CD4-positive, CD25-positive, alpha-beta regulatory T cell (primary cell): ENCODE measurements around the gene HK3. TPM values are rescaled to one million over a fixed set of nuclear protein-coding genes. Genes with fewer than 3 reads are reported as not detected.

Source experiments
- ATAC-seq, 2 donors: fragments of 150-1000 bp; cut with Tn5 transposase; one replicate each; pipeline ENCODE4 v1.10.0; 2021; ENCODE audit warnings: low read depth in 2 of 2, moderate number of reproducible peaks in 2 of 2, moderate library complexity in 1 of 2
- DNase-seq, 3 donors: peaks; one replicate each; pipeline versions ENCODE4 v3.0.0 to v3.0.0-alpha.2; 2012 to 2022; ENCODE audit warnings: mixed read lengths in 1 of 3
- H3K27ac ChIP-seq: one replicate; pipeline ENCODE4 v1.7.0; 2013; ENCODE audit warnings: mild to moderate bottlenecking, low read length; ENCODE audit not compliant: insufficient read depth, poor library complexity, severe bottlenecking
- H3K27me3 ChIP-seq: one replicate; pipeline ENCODE4 v1.7.0; 2013; ENCODE audit warnings: low read length; ENCODE audit not compliant: control insufficient read depth, insufficient read depth
- H3K36me3 ChIP-seq: one replicate; pipeline ENCODE4 v1.7.0; 2013; ENCODE audit warnings: mild to moderate bottlenecking, low read length, moderate library complexity; ENCODE audit not compliant: control insufficient read depth, insufficient read depth
- H3K4me1 ChIP-seq: 2 replicates; pipeline ENCODE4 v1.7.0; 2013; ENCODE audit warnings: mild to moderate bottlenecking, low read length; ENCODE audit not compliant: insufficient read depth, control insufficient read depth, poor library complexity, severe bottlenecking
- H3K4me3 ChIP-seq: one replicate; pipeline ENCODE4 v1.7.0; 2013; ENCODE audit warnings: low read depth, mild to moderate bottlenecking, low read length, moderate library complexity
- H3K9me3 ChIP-seq, 2 experiments: 1 replicate in 1 of 2; 2 replicates in 1 of 2; pipeline ENCODE4 v1.7.0; 2013; ENCODE audit warnings: low read length in 2 of 2, mild to moderate bottlenecking in 1 of 2, moderate library complexity in 1 of 2; ENCODE audit not compliant: control insufficient read depth in 2 of 2
- H3K27ac Mint-ChIP-seq, 3 donors: one replicate each; pipeline ENCODE4 v1.8.0; 2020 to 2022; ENCODE audit warnings: mild to moderate bottlenecking in 3 of 3, mixed read lengths in 3 of 3, moderate library complexity in 2 of 3
- H3K27me3 Mint-ChIP-seq: one replicate; pipeline ENCODE4 v1.8.0; 2022; ENCODE audit warnings: mild to moderate bottlenecking, mixed read lengths
- H3K36me3 Mint-ChIP-seq: one replicate; pipeline ENCODE4 v1.8.0; 2020; ENCODE audit warnings: mixed read lengths
- H3K4me1 Mint-ChIP-seq, 4 donors: one replicate each; pipeline ENCODE4 v1.8.0; 2020 to 2022; ENCODE audit warnings: mixed read lengths in 4 of 4, mild to moderate bottlenecking in 1 of 4
- H3K4me3 Mint-ChIP-seq, 4 donors: one replicate each; pipeline ENCODE4 v1.8.0; 2020 to 2022; ENCODE audit warnings: mild to moderate bottlenecking in 4 of 4, mixed read lengths in 4 of 4, moderate library complexity in 3 of 4
- H3K9me3 Mint-ChIP-seq, 7 donors: one replicate each; pipeline ENCODE4 v1.8.0; 2020 to 2022; ENCODE audit warnings: mixed read lengths in 7 of 7, mild to moderate bottlenecking in 3 of 7, moderate library complexity in 2 of 7
- polyA plus RNA-seq, 4 donors: library from polyadenylated mRNA; unstranded; fragments of 300-500 nt; fragmentation: Illumina TruSeq; gene quantifications; one replicate each; pipeline ENCODE4 v1.2.3, GENCODE V29; 2021
- total RNA-seq: library from RNA; stranded (reverse); gene quantifications from one replicate; pipeline ENCODE4 v1.2.3, GENCODE V29; 2022

HK3 gene
- total and polyA plus RNA-seq, 5 donors from 2014 or later: 0.09 to 0.33 (median 0.23) TPM; not detected in 1

DNA sequence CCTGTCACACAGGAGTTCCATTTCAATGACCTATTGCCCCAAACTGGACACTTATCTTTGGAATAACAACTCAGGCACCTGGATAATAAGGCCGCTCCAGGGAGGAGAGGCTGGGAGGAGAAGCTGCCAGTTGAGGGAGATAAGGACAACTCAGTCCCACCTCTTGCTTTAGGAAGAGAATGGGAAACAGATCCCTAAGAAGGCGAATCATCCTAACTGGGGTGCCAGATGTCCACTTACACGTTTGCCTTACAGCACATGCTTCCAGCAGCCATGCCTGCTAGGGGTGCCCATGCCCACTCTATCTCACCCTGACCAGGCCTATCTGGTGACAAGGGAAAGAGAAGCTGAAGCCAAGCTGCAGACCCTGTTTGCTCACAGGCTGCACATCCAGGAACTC is 6.5 kb downstream of the HK3 start:
- no peak for ATAC-seq
- H3K4me3 ChIP-seq: no peak overlapping the region
- H3K4me3 Mint-ChIP-seq: no peak overlapping the region
- no peaks in the 10 kb centered on the region for H3K4me1 ChIP-seq
- no peaks in the 10 kb centered on the region for H3K9me3 ChIP-seq
- H3K4me1 Mint-ChIP-seq: no peaks in the 10 kb centered on the region
- peaks cover 13% of the 10 kb centered on the region for H3K27me3 Mint-ChIP-seq
- no peak overlapping the region for H3K27ac ChIP-seq
- peaks cover 0 to 1% (median 0%) of the 10 kb centered on the region in 7 donors for H3K9me3 Mint-ChIP-seq
- H3K36me3 ChIP-seq: no peaks in the 10 kb centered on the region
- no peaks in the 10 kb centered on the region for H3K36me3 Mint-ChIP-seq
- no peak overlapping the region for H3K27ac Mint-ChIP-seq
- DNase-seq: no peak
- no peaks in the 10 kb centered on the region for H3K27me3 ChIP-seq

DNA sequence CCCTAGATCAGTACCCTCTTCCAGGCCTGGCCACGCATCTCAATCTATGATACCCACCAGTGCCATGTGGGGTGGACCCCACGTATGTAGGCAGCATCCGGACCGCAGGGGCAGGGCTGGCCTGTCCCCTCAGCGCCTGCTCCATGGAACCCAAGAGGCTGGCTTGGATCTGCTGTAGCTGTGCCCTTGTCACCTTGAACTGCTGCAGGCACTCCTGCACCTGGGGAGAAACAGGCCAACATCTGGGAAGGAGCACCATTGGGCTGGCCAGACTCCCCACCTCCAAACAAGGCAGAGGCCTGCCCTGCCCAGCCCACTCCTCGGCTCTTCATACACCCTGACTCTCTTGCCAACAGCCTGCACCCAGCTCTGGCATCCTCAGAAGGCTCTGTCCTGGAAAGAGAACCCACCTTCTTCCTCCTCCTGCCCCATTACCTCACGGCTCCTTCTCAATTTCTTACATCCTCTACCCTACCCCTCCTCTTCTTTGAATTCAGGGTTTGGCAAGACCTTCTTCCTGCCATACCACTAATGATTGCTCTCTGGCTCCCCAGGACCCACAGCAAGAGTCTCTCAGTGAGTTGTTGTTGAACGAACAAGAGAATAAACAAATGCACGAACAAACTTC is 7.7 kb downstream of the HK3 start:
- Histone ChIP-seq H3K27me3 (no peaks in the 10 kb centered on the region), H3K27ac (no peak overlapping the region), H3K36me3 (no peaks in the 10 kb centered on the region), H3K9me3 (no peaks in the 10 kb centered on the region), H3K4me3 (no peak overlapping the region), H3K4me1 (no peaks in the 10 kb centered on the region)
- no peaks in the 10 kb centered on the region for H3K4me1 Mint-ChIP-seq
- no peaks in the 10 kb centered on the region for H3K36me3 Mint-ChIP-seq
- H3K4me3 Mint-ChIP-seq: no peak overlapping the region
- H3K9me3 Mint-ChIP-seq: peaks cover 0 to 1% (median 0%) of the 10 kb centered on the region in 7 donors
- DNase-seq: no peak
- H3K27ac Mint-ChIP-seq: no peak overlapping the region
- ATAC-seq: no peak
- H3K27me3 Mint-ChIP-seq: peaks cover 13% of the 10 kb centered on the region

DNA sequence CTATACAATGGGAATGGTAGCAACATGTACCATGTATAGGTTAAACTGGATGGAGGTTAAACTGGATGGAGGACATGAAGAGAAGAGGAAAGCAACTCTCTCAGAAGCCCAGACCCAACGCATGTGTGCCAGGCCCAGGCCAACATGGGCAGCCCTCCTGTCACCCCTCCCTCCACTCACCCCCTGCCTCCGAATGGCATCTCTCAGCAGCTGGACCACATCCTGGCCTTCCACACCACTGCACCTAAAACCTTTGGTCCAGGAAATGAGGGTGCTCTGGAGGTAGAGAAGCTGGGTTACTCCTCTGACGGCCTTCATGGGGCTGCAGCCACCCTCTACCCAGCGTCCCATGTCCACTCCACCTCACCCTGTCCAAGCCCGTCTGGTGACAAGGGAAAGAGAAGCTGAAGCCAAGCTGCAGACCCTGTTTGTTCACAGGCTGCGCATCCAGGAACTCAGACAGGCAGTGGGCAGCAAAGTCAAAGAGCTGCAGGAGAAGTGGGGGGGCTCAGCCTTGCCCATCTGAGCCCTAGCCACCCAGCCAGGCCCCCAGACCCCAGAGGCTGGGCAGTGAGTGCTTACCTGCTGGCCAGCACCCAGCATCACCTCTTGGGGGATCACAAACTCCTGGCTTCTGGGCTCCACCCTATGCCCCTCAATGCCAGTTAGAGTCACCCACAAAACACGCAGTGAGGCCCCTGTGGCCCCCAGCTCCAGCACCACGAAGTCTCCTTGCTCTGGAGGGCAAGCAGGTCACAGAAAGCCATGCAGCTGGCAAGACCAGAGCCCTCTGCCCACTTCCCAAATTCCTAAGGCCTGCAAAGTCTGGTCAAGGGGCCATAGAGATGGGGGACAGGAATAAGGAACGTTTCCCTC is 8.5 kb downstream of the HK3 start:
- ATAC-seq: no peak
- Histone ChIP-seq H3K27ac (no peak overlapping the region), H3K36me3 (no peaks in the 10 kb centered on the region), H3K27me3 (no peaks in the 10 kb centered on the region), H3K4me1 (no peaks in the 10 kb centered on the region), H3K9me3 (no peaks in the 10 kb centered on the region), H3K4me3 (no peak overlapping the region)
- no peak overlapping the region for H3K4me3 Mint-ChIP-seq
- no peak for DNase-seq
- no peaks in the 10 kb centered on the region for H3K36me3 Mint-ChIP-seq
- peaks cover 13% of the 10 kb centered on the region for H3K27me3 Mint-ChIP-seq
- H3K9me3 Mint-ChIP-seq: peaks cover 0 to 1% (median 0%) of the 10 kb centered on the region in 7 donors
- H3K27ac Mint-ChIP-seq: no peak overlapping the region
- no peaks in the 10 kb centered on the region for H3K4me1 Mint-ChIP-seq

DNA sequence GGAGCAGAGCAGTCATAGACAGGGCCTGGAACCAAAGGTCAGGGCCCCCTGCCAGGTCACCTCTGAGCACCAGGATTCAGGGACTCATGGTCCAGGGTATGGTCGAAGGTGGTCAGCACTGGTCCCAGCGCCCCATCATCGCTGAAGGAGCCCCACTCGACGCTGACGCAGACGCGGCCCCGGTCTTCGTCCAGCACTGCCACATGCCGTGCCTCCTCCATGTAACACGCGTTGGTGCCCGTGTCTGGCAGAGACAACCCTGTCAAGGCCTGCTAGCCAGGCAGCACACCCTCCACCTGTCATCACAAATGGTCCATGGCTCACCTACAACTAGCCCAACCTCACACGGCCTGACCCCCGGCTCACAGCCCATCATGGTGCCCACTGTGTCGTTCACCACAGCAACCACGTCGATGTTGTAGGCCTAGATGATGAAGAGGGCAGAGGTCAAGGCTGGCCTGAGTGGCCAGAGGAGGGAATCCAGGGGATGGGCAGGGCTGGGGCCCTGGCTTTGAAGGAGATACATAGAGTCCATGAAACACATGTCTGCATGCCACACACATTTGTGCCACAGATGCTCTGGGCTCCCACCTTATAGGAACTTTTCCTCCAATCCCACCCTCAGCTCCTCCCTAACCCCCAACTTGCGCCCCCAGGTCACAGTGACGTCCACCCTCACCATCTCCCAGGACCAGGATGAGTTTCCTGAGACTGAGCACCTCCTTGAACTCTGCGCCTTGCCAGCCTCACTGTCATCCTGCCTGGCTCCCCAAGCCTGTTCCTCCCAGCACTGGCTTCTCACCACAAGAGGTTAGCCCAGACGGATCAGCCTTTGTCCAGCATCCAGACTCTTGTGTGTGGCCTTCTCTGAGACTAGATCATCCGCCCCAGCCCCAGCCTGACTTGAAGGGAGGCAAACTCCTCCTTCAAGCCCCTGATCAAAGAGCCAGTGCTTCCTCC is 9.5 kb downstream of the HK3 start:
- no peaks in the 10 kb centered on the region for H3K27me3 ChIP-seq
- H3K4me1 Mint-ChIP-seq: peaks cover 0 to 2% (median 0%) of the 10 kb centered on the region in 4 donors
- H3K36me3 Mint-ChIP-seq: no peaks in the 10 kb centered on the region
- DNase-seq: no peak
- peaks cover 13% of the 10 kb centered on the region for H3K27me3 Mint-ChIP-seq
- peaks cover 0 to 1% (median 0%) of the 10 kb centered on the region in 7 donors for H3K9me3 Mint-ChIP-seq
- H3K27ac Mint-ChIP-seq: no peak overlapping the region
- H3K4me3 ChIP-seq: no peak overlapping the region
- no peak overlapping the region for H3K27ac ChIP-seq
- H3K4me3 Mint-ChIP-seq: no peak overlapping the region
- H3K36me3 ChIP-seq: no peaks in the 10 kb centered on the region
- H3K4me1 ChIP-seq: no peaks in the 10 kb centered on the region
- H3K9me3 ChIP-seq: no peaks in the 10 kb centered on the region
- ATAC-seq: no peak

DNA sequence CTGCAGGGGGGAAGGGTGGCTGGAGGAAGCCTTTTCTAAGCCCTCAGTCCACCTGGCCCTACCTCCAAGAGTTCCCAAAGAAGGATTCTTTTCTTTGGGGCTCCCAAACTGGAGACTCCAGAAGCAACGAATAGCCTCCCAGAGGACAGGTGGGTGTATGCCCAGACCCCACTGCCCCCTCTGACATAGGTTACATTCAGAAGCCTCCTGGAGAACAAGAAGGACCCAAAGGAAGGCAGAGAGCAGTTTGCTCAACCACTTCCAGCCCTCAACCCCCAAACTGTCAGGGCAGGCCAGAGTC is 10.3 kb downstream of the HK3 start:
- H3K27ac Mint-ChIP-seq: no peak overlapping the region
- no peak overlapping the region for H3K4me3 ChIP-seq
- no peaks in the 10 kb centered on the region for H3K27me3 ChIP-seq
- peaks cover 0 to 2% (median 0%) of the 10 kb centered on the region in 4 donors for H3K4me1 Mint-ChIP-seq
- H3K9me3 Mint-ChIP-seq: peaks cover 0 to 1% (median 0%) of the 10 kb centered on the region in 7 donors
- no peaks in the 10 kb centered on the region for H3K4me1 ChIP-seq
- ATAC-seq: no peak
- no peaks in the 10 kb centered on the region for H3K36me3 Mint-ChIP-seq
- H3K9me3 ChIP-seq: no peaks in the 10 kb centered on the region
- no peak overlapping the region for H3K4me3 Mint-ChIP-seq
- H3K27ac ChIP-seq: no peak overlapping the region
- peaks cover 13% of the 10 kb centered on the region for H3K27me3 Mint-ChIP-seq
- no peaks in the 10 kb centered on the region for H3K36me3 ChIP-seq
- DNase-seq: no peak

DNA sequence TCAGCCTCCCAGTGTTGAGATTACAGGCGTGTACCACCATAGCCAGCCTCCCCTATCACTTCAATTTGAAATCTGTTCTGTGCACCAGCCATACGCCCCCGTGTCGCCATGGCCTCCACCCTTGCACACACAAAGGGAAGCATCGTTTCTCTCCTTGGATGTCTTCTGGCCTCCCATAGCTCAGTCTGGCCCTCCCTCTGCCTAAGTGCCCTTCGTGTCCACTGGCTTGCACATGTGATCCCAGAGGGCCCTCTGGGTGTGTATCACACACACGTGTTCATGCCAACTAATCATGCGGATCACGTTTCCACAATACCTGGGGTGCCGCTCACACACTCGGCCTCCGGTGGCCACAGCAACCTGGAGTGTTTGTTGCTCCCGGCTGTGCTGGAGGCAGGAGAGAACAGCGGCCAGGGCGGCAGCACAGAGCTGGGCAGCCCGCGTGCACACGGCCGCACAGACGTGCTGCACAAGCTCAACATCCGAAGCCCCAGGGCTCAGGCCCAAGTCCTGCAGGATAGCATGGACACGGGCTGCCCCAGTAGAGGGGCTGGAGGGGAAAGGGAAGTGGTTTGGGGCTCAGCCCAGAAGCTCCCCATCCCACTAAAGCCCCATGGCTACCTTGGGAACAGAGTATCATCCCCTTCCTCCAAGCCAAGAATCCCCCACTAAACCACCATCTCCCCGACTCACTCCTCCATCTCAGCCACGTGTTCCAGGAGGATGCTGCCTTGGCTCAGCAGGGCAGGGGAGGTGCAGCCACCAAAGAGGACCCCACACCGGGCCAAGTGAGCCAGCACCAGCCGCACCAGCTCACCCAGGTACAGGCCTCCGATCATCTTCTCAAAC is 10.9 kb downstream of the HK3 start:
- Mint-ChIP-seq H3K4me3 (no peak overlapping the region), H3K9me3 (peaks cover 0 to 1% (median 0%) of the 10 kb centered on the region in 7 donors), H3K4me1 (peaks cover 0 to 2% (median 0%) of the 10 kb centered on the region in 4 donors), H3K36me3 (no peaks in the 10 kb centered on the region), H3K27me3 (peaks cover 13% of the 10 kb centered on the region), H3K27ac (no peak overlapping the region)
- no peak overlapping the region for H3K4me3 ChIP-seq
- no peak for ATAC-seq
- H3K4me1 ChIP-seq: no peaks in the 10 kb centered on the region
- no peak for DNase-seq
- no peaks in the 10 kb centered on the region for H3K36me3 ChIP-seq
- H3K27ac ChIP-seq: no peak overlapping the region
- H3K27me3 ChIP-seq: no peaks in the 10 kb centered on the region
- H3K9me3 ChIP-seq: no peaks in the 10 kb centered on the region
